Measurements from ENCODE around the gene KRTAP5-1. TPM values are rescaled to one million over a fixed set of nuclear protein-coding genes. Genes with fewer than 3 reads are reported as not detected.

KRTAP5-1 gene
- total RNA-seq, 2 experiments from 2014 or later = not detected

DNA sequence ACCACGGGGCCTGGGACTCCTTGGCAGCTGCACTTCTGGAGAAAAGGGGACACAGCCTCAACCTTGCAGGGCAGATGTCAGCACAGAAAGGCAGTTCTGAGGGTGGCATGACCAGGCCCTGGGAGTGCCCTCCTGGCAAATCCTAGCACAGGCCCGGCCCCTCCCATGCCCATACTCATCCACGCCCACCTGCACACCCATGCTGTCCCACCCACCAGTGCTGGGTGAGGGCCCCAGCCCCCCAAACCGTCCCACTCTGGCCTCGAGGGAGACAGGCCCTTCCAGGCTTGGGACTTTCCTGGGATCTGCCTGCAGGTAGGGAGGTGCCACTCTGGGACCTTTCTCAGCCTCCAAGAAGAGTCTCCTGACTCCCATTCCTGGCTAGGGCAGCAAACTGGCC lies 23.1 kb downstream of the KRTAP5-1 start:
- H3K36me3 Mint-ChIP-seq (ENCODE audit: low read depth) = no peaks in the 10 kb centered on the region
- intact Hi-C loops (cut with micrococcal nuclease) = no loop called here
- H3K4me3 Mint-ChIP-seq = no peak overlapping the region
- CTCF ChIA-PET = no interaction called here
- DNase-seq = no peak
- no peak overlapping the region for H3K27ac Mint-ChIP-seq
- H3K9me3 Mint-ChIP-seq = no peaks in the 10 kb centered on the region
- no peaks in the 10 kb centered on the region for H3K27me3 Mint-ChIP-seq (ENCODE audit: low read depth)
- H3K4me1 Mint-ChIP-seq (ENCODE audit: low read depth) = no peaks in the 10 kb centered on the region

DNA sequence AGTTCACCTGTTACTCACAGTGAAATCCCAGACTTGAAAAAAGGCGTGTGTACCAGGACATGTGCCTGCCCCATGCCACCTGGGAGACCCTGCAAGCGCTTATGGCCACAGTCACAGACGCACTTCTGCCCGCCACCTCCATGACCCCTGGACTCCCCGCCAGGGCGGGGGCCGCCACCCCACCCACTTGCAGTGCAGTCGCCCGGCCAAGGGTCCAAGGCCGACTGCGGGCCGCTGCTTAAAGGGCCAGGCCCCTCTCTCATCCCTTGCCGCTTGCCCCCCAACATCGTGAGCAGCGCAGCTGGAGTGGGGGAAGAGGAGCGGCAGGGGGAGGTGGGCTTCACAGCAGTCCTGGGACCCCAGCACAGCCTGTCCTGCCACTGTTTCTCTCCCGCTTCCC lies 23.8 kb downstream of the KRTAP5-1 start:
- no peaks in the 10 kb centered on the region for H3K9me3 Mint-ChIP-seq
- DNase-seq = no peak
- no peak overlapping the region for H3K27ac Mint-ChIP-seq
- no peaks in the 10 kb centered on the region for H3K36me3 Mint-ChIP-seq (ENCODE audit: low read depth)
- no peaks in the 10 kb centered on the region for H3K27me3 Mint-ChIP-seq (ENCODE audit: low read depth)
- no peak overlapping the region for H3K4me3 Mint-ChIP-seq
- H3K4me1 Mint-ChIP-seq (ENCODE audit: low read depth) = no peaks in the 10 kb centered on the region
- intact Hi-C loops (cut with micrococcal nuclease) = no loop called here
- CTCF ChIA-PET = no interaction called here

DNA sequence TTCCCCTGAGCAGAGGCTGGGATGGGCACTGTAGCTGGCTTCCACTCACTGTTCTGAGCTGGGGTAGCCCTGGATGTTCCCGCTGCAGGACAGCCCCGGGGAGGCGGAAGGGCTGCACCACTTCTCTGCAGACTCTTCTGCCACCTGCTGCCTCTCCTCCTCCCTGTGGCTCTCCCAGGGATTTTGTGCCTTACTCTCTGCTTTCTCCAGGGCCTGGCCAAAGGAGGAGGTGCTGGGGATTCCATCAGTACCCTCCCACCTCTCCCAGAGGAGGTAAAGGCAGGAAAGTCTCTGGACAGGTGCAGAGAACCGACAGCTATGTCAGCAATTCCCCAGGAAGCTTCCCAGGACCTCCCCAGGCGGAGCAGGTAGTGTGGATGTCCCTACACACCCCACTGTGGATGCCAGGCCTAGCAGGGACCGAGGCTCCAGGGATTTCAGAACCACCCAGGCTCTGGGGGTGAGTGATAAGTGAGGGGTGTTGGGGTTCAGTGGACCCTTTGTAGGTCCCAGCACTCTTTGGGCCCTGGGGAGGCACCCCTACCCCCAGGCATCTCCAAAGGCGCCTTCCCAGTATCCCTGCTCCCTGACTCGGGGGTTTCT lies 24.3 kb downstream of the KRTAP5-1 start:
- no peak for DNase-seq
- Mint-ChIP-seq H3K4me3 (no peak overlapping the region), H3K36me3 (ENCODE audit: low read depth) (no peaks in the 10 kb centered on the region), H3K4me1 (ENCODE audit: low read depth) (no peaks in the 10 kb centered on the region), H3K27me3 (ENCODE audit: low read depth) (no peaks in the 10 kb centered on the region), H3K27ac (no peak overlapping the region), H3K9me3 (no peaks in the 10 kb centered on the region)
- CTCF ChIA-PET = no interaction called here
- intact Hi-C loops (cut with micrococcal nuclease) = no loop called here

DNA sequence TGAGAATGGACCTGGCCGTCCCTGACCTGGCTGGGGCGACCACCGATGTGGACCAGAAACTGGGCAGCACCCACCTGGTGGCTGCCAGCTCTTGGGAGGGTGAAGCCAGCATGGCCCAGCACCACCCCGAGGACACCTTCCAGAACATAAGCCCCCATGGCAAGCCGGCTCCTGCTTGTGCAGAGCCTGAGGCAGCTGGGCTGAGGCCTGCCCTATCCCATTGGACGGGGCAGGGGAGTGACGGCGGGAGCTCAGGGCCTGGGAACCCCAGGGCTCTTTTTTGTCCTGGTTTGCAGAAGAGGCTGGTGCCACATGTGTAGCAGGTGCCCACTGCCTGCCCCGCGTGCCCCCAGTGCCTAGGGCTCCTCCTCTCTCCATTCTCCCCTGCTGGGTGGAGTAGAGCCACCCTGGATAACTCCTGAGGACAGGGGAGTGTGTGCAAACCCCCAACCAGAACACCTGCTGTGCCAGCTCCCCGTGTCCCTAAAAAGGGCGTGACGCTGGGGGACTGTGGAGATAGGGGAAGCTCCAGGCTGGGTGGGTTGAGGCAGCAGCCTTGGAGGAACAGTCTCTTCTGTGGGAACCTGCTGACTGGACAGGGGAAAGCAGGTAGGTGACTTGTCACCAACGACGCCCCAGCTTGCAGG lies 25.0 kb downstream of the KRTAP5-1 start:
- H3K27me3 Mint-ChIP-seq (ENCODE audit: low read depth) = no peaks in the 10 kb centered on the region

DNA sequence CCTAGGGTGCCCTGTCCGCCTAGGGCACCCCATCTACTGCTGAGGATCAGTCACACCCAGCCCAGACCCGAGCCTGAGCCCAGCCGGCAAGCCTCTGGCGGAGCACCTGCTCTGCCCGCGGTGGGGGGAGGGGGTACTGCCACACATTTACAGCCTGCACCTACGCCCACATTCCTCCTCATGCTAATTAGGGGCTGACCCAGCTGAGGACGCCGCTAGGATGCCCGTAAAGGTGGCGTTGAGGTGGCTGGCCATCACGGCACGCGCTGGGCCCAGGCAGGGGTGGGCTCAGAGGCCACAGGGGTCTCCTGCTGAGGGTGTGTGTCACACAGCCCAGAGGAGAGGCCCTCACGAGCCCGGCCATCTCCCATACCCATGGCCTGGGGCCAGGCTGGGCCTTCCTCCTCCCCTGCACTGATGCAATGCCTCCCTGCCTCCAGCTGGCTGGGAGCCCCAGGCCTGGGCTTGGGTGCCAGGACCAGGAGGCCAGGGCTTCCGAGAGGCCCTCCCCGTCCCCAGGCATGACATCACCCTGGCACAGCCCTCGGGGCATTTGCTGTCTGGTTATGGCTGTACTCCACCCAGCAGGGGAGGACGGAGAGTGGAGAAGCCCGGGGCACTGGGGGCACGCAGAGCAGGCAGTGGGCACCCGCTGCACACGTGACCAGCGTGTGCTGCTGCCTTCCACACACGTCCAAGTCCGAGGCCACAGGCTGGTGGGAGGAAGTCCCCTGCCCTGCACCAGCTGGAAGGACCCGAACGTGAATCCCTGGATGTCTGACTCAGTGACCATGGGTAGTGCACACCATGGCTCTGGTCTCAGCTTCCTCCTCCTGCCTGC lies 25.8 kb downstream of the KRTAP5-1 start:
- intact Hi-C loops (cut with micrococcal nuclease) = no loop called here

More for the DNA sequence above, 25.0 kb downstream of the KRTAP5-1 start:
- CTCF ChIA-PET = interaction anchor here (2.1 kb wide), 1 partner anchor 14 kb away, joined by 11 read pairs; no protein-coding TSS in a partner anchor
- Mint-ChIP-seq H3K4me1 (ENCODE audit: low read depth) (no peaks in the 10 kb centered on the region), H3K9me3 (no peaks in the 10 kb centered on the region), H3K36me3 (ENCODE audit: low read depth) (no peaks in the 10 kb centered on the region), H3K27ac (no peak overlapping the region), H3K4me3 (no peak overlapping the region)
- DNase-seq = no peak
- intact Hi-C loops (cut with micrococcal nuclease) = no loop called here

DNA sequence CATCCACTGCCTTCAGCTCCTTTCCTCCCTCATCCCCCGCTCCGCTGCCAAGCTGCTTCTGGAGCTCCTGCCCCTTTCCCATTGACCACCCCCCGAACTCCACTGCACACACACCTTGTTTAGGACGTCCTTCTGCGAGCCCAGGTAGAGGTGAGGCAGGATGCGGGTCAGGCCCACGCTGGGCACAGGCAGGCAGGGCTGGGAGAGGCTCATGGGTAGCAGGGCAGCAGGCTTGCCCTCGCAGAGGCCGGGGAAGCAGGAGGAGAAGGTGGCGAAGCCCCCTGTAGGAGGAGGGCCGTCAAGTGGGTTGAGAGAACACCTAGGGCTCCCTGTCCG lies 26.3 kb downstream of the KRTAP5-1 start:
- CTCF ChIA-PET = interaction anchor here (2.1 kb wide), 1 partner anchor 16 kb away, joined by 11 read pairs; no protein-coding TSS in a partner anchor
- no peaks in the 10 kb centered on the region for H3K27me3 Mint-ChIP-seq (ENCODE audit: low read depth)

More for the DNA sequence above, 25.8 kb downstream of the KRTAP5-1 start:
- no peaks in the 10 kb centered on the region for H3K9me3 Mint-ChIP-seq
- no peak for DNase-seq
- CTCF ChIA-PET = interaction anchor here (2.1 kb wide), 1 partner anchor 15 kb away, joined by 11 read pairs; no protein-coding TSS in a partner anchor
- no peaks in the 10 kb centered on the region for H3K36me3 Mint-ChIP-seq (ENCODE audit: low read depth)
- H3K27ac Mint-ChIP-seq = no peak overlapping the region
- no peaks in the 10 kb centered on the region for H3K4me1 Mint-ChIP-seq (ENCODE audit: low read depth)
- no peaks in the 10 kb centered on the region for H3K27me3 Mint-ChIP-seq (ENCODE audit: low read depth)
- H3K4me3 Mint-ChIP-seq = no peak overlapping the region

DNA sequence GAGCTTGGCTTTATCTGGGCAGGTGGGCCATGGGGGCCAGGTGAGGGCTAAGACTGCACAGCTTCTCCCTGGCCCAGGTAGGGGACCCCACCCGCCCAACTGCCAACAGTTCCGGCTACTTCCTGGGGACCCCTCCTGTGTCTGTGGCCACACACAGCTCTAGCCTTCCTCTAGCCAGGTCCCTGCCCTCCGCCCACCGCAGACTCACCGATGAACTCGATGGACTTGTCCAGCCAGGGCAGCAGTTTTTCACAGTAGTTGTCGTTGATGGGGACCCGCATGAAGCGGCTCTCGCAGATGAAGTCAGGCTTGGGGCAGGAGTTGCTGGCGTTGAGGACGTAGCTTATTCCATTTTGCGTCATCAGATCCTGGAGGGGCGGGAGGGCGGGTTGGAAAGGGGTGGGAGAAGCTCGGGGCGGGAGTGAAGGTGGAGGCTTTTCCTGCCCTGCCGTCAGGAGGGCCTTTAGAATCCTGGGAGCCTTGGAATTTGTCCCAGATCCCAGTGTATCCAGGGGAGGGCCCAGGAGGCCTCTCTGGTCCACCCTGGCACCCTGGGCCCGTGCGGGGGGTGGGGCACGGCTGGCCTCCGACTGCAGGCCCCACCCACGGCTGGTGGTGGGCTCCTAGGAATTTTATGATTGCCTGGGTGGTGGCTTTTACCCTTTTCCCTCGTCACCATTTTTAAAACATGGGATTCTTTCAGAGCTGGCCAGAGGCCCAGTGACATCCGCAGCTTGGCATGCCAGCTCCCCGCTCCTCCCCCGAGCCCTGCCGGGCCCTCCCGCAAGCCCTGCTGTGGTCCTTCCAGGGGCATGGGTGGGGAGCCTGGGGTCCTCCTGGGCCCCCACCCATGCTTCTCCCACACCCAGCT lies 26.9 kb downstream of the KRTAP5-1 start:
- H3K9me3 Mint-ChIP-seq = no peaks in the 10 kb centered on the region
- DNase-seq = no peak
- H3K4me1 Mint-ChIP-seq (ENCODE audit: low read depth) = no peaks in the 10 kb centered on the region
- intact Hi-C loops (cut with micrococcal nuclease) = no loop called here
- no peaks in the 10 kb centered on the region for H3K36me3 Mint-ChIP-seq (ENCODE audit: low read depth)
- H3K27ac Mint-ChIP-seq = no peak overlapping the region
- no peak overlapping the region for H3K4me3 Mint-ChIP-seq
- CTCF ChIA-PET = interaction anchor here (2.1 kb wide), 1 partner anchor 16 kb away, joined by 11 read pairs; no protein-coding TSS in a partner anchor
- H3K27me3 Mint-ChIP-seq (ENCODE audit: low read depth) = no peaks in the 10 kb centered on the region

More for the DNA sequence above, 26.3 kb downstream of the KRTAP5-1 start:
- Mint-ChIP-seq H3K4me1 (ENCODE audit: low read depth) (no peaks in the 10 kb centered on the region), H3K27ac (no peak overlapping the region), H3K9me3 (no peaks in the 10 kb centered on the region), H3K36me3 (ENCODE audit: low read depth) (no peaks in the 10 kb centered on the region), H3K4me3 (no peak overlapping the region)
- intact Hi-C loops (cut with micrococcal nuclease) = no loop called here
- no peak for DNase-seq

DNA sequence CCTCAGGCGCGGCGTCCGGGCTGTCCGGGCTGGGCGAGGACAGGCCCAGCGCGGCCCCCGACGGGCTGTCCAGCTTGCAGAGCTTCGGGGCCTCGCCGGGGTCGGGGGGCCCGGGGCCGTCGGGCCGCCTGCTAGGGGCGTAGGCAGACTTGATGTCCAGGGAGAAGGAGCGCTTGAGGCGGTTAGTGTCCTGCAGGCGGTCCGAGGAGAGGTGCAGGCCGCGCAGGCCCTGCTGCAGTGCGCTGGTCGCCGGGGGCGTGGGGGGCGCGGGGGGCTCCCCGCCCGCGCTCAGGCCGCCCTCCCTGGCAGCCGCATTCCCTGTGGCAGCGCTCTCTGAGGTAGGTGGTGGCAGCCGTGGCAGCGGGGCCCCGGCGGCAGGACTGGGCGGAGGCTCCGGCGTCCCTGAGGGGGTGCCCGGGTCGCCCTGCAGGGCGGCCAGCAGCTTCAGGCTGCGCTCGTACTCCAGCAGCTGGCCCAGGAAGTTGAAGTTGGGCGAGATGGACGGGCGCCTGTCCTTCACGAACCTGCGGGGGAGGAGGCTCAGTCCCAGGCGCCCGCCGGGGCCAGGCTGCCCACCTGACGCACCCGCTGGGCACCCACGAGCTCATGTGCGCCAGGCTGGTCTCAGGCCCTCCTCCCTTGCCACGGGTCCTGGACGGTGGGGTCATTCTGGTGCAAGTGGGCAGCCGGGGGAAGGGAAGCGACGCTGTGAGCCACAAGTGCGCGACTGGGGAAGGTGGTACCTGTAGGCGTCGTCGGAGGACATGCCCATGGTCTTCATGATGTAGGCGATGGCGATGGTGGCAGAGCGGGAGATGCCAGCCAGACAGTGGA lies 27.8 kb downstream of the KRTAP5-1 start:
- DNase-seq = no peak
- Mint-ChIP-seq H3K4me3 (no peak overlapping the region), H3K4me1 (ENCODE audit: low read depth) (no peaks in the 10 kb centered on the region), H3K27me3 (ENCODE audit: low read depth) (no peaks in the 10 kb centered on the region), H3K27ac (no peak overlapping the region), H3K9me3 (no peaks in the 10 kb centered on the region), H3K36me3 (ENCODE audit: low read depth) (no peaks in the 10 kb centered on the region)
- CTCF ChIA-PET = no interaction called here
- intact Hi-C loops (cut with micrococcal nuclease) = no loop called here

DNA sequence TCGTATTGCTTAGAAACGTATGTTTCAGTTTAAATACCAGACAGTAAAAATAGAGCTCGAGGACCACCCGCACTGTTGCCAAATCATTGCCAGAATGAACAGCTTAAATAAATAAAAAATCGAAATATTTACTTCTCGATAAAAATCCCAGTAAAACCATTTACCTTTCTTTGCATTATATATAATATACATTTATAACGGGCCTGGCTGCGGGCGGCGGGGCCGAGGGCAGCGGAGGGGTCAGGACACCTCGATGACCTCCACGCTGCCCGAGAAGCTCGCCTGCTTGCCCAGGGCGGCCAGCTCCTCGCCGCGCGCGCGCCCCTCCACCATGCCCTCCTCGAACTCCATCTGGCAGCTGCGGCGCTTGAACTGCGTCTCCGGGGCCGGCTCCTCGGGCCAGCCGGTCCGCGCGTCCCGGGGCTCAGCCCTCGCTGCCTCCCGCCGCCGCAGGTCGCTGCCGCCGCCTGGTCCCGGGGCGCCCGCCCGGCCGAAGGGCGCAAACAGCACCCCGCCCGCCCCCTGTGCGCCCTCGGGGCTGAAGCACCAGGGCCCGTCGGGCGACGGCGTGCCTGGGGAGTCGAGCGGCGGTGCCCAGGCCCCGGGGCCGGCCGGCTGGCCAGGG lies 28.7 kb downstream of the KRTAP5-1 start:
- Mint-ChIP-seq H3K27ac (no peak overlapping the region), H3K4me3 (no peak overlapping the region), H3K9me3 (no peaks in the 10 kb centered on the region), H3K4me1 (ENCODE audit: low read depth) (no peaks in the 10 kb centered on the region), H3K27me3 (ENCODE audit: low read depth) (no peaks in the 10 kb centered on the region), H3K36me3 (ENCODE audit: low read depth) (no peaks in the 10 kb centered on the region)
- no peak for DNase-seq
- CTCF ChIA-PET = interaction anchor here (1.0 kb wide), 1 partner anchor 18 kb away, joined by 3 read pairs; no protein-coding TSS in a partner anchor
- intact Hi-C loops (cut with micrococcal nuclease) = no loop called here

DNA sequence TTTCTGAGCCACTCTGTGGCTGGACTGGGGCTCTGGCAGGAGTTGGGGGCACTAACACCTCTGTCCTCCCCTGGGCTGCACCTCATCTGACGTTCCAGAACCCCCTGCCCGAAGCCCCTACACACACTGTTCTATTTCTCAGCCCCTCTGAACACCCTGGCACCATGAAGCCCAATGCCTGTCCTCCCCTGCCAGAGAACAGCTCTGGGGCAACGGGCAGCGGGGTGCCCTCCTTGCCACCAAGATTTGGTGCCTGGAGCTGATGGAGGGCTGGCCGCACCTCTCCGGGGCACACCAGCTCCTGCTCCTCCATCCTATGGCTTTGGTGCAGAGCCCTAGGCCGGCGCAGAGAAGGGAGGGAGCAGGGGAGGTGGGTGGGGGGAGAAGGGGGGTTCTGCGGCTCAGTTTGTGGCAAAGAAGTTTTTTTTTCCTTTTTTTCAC lies 29.4 kb downstream of the KRTAP5-1 start:
- no peak for DNase-seq
- no peak overlapping the region for H3K4me3 Mint-ChIP-seq
- CTCF ChIA-PET = interaction anchor here (1.0 kb wide), 1 partner anchor 19 kb away, joined by 3 read pairs; no protein-coding TSS in a partner anchor
- intact Hi-C loops (cut with micrococcal nuclease) = no loop called here
- H3K27ac Mint-ChIP-seq = no peak overlapping the region
- no peaks in the 10 kb centered on the region for H3K9me3 Mint-ChIP-seq
- H3K4me1 Mint-ChIP-seq (ENCODE audit: low read depth) = no peaks in the 10 kb centered on the region
- H3K36me3 Mint-ChIP-seq (ENCODE audit: low read depth) = no peaks in the 10 kb centered on the region
- no peaks in the 10 kb centered on the region for H3K27me3 Mint-ChIP-seq (ENCODE audit: low read depth)
